NCI-H226 (cell line): ENCODE data around the gene C1orf210.

ENCODE experiments used
- DNase-seq: peaks from one replicate; pipeline ENCODE4 v3.0.0-alpha.2; 2015

C1orf210 gene

DNA sequence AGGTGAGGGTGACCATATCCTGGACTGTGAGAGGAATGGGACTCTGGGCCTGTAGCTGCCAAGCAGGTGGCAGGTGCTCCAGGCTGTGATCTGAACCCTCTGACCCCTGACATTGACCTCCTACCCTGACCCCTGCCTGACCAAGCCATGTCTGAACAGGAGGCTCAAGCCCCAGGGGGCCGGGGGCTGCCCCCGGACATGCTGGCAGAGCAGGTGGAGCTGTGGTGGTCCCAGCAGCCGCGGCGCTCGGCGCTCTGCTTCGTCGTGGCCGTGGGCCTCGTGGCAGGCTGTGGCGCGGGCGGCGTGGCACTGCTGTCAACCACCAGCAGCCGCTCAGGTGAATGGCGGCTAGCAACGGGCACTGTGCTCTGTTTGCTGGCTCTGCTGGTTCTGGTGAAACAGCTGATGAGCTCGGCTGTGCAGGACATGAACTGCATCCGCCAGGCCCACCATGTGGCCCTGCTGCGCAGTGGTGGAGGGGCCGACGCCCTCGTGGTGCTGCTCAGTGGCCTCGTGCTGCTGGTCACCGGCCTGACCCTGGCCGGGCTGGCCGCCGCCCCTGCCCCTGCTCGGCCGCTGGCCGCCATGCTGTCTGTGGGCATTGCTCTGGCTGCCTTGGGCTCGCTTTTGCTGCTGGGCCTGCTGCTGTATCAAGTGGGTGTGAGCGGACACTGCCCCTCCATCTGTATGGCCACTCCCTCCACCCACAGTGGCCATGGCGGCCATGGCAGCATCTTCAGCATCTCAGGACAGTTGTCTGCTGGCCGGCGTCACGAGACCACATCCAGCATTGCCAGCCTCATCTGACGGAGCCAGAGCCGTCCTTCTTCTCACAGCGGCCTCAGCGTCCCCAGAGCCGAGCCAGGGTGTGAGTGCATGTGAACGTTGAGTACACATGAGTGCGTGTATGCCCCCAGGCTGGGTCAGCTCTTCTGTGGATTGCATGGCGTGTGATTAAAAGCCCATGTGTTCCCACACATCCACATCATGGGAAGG is 12.5 kb downstream of the C1orf210 start:
- DNase-seq, result no peak

DNA sequence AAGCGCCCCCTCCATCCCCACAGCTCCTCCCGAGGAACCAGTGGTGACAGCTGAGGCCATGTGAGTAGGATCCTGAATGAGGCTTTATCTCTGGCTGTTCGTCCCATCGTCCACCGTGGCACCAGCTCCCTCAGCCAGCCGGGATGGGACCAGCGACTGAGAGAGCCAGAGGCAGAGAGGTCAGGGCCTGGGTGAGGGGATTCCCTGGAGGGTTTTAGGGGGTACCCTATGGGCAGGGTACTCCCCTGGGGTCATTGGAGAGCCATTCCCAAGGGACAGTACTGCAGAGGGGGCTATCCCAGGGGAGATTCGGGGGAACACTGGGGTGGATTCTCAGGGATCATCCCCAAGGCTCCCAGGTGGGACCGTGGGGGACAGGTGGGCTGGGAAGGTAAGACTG is 13.2 kb downstream of the C1orf210 start:
- no peak for DNase-seq

DNA sequence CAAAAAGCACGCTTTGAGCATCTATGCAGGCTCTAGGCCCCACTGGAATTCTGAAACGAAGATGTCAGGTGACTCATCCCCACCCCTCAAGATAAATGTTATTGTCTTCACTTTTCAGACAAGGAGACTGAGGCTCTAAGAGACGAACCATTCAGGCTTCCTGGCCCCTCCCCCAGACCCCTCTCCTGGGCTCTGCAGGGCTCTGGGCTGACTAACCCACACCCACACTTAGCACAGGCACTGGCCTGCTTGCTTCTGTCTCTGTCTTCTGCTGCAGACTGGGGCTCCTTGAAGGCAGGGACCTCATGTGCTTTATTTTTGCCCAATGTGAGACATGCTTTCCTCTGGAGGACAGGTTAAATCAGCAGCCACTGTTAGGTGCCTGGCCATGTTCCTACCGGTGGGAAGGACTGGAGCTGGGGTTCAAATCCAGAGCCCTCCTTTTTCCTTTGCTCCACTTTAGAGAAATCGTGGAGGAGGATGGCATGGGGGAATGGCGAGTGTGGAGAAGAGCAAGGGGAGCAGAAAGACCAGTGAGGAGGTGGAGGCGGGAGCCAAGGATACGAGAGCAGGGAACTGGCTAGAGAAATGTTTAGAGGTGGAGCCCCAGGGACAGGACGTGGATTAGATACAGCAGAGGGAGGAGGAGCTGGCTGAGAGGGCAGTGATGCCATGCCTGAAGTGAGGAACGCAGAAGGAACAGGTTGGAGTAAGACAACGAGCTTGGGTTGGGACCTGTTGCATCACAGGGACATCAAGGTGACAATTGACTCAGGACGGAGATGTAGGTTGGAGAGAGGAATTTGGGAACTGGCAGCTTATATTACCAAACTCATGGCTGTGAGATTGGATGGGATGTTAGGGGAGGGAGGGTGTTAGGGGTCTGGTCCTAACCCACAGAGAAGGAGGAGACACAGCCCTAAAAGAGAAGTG is 13.9 kb downstream of the C1orf210 start:
- no peak for DNase-seq

DNA sequence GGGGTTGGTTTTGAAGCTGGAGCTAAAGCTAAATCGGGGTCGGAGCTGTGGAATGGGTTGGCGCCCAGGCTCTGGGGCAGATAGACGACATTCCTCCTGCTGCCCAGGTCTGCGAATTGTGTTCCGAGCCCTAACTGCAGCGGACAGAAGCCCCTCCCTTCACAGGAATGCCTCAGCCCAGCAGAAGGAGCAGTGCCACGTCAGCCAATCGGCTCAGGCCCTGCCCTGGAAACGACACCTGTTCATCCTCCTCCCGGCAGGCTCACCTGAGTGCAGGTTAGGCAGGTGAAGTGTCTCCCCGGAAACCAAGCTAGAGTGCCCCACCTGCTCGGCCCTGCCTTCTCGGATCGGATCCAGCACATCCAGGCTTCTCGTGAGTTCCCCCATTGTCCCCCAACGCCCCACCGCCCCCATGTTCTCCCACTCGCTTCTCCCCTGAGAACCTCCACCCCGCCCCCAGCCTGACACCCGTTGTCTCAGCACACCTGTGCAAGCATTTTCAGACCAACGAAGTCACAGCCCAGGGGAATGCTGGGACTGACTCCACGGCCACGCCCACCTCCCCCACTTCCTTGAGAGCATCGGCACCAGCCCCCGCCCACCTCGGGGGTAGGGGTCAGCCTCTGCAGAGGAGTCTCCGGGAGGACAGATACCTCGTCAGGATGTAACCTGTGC is 14.8 kb downstream of the C1orf210 start:
- no peak for DNase-seq

DNA sequence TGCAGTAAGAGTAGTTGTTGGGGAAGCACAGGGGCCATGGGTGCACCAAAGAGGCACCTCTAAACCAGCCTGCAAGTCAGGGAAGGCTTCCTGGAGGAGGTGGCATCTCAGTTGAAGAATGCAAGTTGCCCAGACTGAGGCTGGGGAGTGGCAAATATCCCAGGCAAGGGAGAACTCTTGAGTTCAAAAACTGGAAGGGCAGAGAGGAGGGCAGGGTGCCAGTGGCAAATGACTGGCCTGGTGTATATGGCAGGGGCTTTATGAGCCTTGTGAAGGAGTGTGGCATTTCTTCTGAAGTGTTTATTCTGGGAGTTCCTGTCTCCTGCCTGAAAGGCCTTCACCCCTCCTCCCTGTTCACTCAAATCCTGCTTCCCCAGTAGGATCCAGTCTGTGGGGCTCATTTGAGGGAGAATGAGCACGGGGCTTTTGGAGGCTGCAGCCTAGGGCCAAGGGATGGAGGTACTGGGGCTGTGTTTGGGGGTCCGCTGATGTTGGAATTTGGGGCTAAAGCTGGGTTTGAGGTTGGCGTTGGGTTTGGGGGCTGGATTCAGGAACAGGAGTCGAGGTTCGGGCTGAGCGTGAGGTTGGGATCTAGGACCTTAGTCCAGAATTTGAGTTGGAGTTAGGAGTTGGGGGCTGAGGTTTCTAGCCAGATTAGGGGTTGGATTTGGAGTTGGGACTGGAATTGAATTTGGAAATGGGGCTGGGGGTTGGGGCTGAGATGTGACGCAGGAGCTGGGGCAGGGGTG is 15.6 kb downstream of the C1orf210 start, which contains the start of gene TMEM125:
TMEM125 (plus strand) TSS at position 357 of the 749 bp plus-strand sequence. CDS start 2,740 bp downstream, outside the sequence.
- no peak for DNase-seq

DNA sequence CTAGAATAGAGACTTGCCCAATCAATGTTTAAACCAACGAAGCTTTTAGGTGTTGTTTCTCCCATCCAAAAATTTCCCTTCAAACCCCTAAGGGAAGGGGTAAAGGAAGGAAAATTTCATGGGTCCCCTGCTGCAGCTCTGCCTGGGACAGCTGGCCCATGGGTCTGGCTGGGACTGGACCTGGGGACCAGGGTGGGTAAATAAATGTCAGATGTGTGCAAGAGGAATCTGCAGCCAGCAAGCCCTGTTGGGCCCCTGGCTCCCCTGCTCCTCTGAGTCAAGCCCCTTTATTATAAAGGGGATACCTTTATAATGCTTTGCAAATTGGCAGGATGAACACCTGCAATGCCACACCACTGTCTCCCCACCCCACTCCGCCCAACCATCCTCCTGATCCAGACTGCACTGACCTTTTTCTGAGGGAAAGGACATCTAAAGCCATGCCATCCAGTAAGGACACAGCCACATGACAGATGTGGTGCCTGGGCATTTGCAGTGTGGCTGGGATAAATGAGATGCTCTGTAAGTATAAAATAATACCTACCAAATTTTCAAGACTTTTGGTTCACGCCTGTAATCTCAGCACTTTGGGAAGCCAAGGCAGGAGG is 17.5 kb downstream of the C1orf210 start:
- no peak for DNase-seq

DNA sequence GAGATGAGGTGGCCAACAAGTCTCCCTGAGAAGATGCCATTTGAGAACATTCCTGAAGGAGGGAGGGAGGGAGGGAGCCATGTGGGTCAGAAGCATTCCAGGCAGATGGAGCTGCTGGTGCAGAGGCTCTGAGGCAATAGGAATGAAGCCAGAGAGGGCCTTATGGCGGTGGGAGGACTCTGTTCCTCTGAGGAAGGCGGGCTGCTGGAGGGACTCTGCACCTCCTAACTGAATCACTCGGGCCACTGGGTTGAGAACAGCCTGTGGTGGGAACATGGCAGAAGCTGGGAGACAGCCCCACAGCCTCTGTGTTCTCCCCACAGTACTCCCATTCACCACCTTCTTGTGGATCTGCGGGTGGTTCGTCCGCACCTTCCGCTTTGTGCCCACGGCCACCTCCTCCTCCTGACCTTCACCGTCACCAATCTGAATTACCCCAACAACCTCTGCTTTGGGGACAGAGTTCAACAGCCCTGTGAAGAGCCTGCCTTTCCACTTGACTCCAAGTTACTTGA is 18.0 kb downstream of the C1orf210 start:
- no peak for DNase-seq

DNA sequence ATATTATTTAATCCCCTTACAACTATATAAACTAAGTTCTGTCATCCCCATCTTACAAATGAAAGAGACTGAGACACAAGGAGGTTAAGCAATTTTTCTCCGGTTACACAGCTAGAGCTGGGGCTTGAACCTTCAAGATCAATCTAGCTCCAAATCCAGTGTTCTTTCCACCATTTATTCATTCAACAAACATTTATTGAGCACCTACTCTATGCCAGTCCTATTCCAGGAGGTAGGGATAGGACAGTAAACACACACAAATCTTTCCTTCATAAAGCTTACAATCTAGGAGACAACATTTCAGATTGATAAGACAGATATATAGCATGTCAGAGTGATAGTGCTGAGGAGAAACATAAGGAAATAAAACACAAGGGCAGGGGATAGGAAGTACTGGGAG is 18.5 kb downstream of the C1orf210 start:
- no peak for DNase-seq

DNA sequence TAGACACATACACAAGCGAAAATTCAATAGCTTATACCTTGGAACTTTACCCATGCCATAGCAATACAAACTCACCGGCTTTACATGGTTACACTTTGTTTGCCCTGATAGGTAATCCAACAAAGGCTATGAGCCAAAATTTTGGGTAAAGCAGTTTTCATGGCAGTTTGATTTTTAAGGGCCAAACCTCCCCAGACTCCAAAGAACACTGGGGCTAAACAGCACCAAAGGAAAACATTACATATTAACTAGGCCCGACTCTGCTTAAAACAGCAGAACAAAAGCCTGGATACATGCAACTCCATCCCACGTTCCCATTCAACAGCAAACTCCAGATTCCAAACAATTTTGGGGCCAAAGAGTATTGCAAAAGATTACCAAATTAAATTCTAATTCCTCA is 19.9 kb downstream of the C1orf210 start:
- DNase-seq, result no peak

DNA sequence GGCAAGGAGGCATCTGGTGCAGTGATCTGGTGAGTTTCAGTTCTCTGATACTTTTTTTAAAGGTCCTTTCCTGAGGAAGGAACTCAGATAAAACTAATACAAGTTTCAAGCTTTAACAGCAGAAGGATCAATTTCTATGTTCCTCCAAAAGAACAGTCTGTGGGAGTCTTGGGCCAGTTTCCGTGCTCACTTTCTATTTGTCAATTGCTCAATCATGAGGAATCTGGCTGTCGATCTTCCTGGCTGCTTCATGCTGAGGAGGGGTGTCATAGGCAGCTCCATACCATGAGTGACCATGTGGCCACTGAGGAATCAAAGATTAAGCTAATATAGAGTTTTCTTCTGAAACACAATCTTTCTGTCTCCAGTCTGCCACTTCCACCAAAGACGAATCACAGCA is 27.0 kb downstream of the C1orf210 start:
- DNase-seq, result no peak

DNA sequence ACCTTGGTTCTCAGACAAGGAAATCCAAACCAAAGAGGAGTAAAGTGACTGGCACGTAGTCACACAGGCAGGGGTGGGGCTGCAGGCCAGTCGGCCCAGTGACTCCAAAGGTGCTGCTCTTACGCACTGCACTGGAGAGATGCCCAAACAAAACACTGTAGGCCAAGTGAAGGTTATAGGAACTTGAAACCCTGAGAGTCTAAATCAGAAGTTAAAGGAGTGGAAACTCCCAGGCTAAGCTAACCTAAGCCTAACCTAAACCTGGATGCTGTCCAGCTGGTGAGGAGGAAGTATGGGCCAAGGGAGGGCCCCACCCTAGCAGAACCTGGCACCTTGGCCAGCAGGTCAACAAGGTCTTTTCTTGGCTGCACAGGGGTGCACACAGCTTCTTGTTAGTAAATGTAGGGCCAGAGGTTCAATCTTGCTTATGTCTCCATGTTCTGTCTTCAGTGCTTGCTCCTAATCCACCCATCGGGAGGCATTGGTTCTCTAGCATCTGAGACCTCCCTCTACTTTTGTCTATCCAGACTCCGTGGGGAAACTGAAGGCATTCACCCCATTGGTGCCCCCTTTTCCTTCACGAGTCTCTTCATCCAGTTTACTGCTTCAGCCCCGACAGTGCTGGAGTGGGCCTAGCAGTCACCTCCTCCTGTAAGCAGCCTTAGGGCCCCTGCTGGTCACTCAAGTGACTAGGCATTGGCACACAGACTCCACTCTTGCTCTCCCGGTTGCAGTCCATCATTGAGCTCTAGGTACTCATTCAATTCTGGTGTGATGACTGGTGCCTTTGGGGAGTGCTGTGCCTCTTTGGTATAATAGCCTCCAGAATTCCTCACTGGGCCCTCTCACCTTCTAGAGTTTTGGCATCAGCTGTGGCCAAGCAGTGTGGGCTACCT is 28.5 kb downstream of the C1orf210 start:
- DNase-seq, result no peak

DNA sequence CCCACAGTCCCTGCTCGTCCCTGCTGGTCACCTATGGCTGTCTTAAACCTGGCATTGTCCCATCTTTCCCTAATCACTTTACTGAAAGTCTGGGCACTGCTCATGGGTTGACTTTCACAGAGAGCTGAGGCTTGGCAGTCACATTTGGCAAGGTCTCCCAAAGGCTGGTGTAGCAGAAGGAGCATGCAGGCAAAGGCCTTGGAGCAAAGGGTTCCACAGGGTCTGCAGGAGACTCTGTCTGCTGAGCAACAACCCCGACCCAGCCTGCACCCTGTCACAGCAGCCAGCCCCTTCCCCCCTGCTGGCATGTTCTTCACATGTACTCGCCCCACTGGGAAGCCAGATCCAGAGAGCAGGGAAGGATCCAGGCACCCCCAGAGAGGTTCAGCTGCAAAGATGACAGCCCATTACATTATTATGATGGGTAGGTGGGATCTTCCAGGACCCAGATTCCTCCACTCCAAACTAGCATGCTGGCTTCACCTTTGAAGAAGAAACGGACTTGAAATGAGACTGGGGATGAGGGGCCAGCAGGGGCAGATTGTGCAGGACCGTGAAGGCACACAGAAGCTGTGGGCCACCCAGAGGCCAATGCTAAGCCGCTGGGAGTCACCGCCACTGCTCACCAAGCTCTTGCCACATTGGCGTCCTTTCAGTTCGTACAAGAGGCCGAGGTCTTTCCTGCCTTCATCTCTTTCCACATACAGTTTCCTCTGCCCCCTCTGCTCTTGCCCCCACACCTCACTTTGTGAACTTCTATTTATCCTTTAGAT is 29.8 kb downstream of the C1orf210 start:
- no peak for DNase-seq

DNA sequence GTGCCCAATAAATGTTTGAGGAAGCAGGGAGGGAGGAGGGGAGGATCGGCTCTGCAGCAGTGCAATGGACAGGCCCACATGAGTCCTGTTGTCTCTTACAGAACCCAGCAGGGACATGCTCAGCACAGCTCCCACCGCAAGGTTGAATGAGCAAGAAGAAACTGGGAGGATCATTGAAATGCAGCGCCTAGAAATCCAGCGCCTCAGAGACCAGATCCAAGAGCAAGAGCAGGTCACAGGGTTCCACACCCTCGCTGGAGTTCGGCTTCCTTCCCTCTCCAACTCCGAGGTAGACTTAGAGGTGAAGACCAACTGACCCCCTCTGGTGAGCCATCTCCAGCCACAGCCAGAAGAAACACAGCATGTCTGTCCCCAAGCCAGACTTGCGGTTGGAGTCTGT is 31.5 kb downstream of the C1orf210 start:
- no peak for DNase-seq

DNA sequence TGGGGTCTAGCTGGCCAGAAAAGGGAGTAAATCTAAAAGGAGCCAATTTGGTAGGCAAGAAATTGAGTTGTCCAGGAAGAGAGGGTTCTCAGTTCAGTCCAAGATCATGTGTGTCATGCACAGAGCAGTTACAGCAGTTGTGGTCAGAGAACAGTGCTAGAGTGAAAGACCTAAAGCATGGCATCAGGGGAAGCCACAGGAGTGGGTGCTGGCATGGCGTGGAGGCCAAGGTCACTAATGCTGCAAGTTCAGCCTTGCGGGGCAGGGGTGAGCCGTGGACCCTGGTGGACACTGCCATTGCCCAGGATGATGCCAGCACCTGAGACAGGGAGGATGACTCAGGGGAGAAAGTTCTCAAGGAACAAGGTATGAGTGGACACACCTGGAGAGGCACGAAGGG is 32.2 kb downstream of the C1orf210 start:
- no peak for DNase-seq

DNA sequence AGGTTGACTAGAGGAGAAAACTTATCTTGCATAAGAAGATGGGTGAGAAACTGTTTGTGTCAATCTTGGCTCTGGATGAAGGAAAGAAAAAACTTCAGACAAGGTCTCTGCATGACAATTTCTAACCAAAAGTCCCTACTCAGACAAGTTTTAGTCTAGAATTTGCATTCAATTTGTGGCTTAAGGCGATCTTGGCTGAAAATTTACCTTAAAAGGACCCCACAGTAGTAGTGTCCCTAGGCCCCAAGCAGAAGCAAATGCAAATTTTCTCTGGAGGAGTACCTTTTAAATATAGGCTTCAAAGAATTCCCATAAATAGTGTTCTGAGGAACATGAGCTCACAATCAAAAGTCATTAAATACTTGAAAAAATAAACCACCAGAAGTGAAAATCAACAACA is 33.2 kb downstream of the C1orf210 start:
- no peak for DNase-seq

DNA sequence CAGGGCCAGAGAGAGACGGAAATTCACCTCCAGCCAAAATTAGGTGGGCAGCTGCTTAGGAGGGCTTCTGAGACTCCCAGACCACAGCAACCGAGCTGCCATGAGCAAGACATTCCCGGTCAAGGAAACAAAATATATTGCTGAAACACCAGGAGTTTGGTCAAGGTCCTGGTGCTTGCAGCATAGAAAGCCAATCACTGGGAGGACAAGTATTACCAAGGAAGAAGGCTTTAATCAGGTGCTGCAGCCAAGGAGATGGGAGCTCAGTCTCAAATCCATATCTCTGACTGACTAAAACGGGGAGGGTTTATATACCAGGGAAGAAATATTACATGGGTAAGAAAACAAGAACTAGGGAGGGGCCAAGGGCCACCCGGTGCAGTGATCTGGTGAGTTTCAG is 34.4 kb downstream of the C1orf210 start:
- DNase-seq, result no peak

DNA sequence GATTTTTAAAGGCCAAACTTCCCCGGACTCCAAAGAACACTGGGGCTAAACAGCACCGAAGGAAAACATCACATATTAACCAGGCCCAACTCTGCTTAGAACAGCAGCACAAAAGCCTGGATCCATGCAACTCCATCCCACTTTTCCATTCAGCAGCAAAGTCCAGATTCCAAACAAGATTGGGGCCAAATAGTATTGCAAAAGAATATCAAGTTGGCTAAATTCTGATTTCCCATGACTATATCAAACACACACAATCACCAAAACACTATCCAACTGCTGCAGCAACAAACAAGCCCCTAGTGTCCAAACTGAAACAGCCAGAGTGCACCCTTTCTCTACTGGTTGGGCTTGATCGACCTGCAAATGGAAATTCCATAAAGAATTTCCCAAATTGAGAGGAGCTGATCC is 35.0 kb downstream of the C1orf210 start:
- DNase-seq, result no peak

DNA sequence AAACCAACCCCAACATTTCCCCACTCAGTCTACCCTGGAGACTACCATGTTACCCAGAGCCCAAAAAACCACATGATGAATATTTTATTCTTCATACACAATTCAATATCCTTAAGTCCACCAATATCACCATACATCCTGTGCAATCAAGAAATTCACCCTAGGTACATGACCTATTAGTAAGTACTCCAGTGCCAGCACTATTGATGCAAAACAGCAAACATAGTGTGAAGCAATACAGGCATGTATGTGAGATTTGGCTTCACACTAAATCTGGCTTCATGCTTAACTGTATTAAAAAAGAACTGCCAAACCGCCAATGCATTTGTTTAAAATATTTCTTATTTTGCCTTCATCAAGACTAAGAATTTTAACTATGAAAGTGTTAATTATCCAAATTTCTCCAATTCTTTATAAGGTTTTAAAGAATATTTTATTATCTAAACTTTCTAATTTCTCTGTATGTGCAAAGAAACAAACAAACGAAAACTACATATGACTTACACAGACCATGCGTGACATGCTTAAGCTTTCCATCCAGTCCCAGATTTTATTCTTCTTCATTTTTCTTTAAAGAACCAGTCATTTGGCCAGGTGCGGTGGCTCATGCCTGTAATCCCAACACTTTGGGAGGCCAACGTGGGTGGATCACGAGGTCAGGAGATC is 38.0 kb downstream of the C1orf210 start:
- DNase-seq, result no peak
